IMR-90 (cell line): ENCODE results near the gene SSR3. TPM values are rescaled to one million over a fixed set of nuclear protein-coding genes. Genes with fewer than 3 reads are reported as not detected.

Experiments used
- ATAC-seq: fragments of 200-7000 bp; cut with Tn5 transposase; 2 replicates; pipeline ENCODE4 v1.9.1; 2020; ENCODE audit warnings: low read depth, mild to moderate bottlenecking, moderate library complexity
- BruUV-seq: library from RNA; stranded (reverse); fragments of 400-500 nt; replicated peaks from 2 replicates; lab custom pipeline; 2021; lab: Mats Ljungman, UMichigan
- CTCF ChIA-PET: fragments of 300-600 bp; formaldehyde crosslinking; extraction: SDS; loops from one replicate; lab custom pipeline; 2021; ENCODE audit warnings: antibody characterized with exemption; lab: Yijun Ruan, JAX
- POLR2A ChIA-PET: fragments of 300-600 bp; sonication (Branson Sonifier 250); formaldehyde crosslinking; loops from one replicate; lab custom pipeline; 2022; ENCODE audit warnings: antibody characterized with exemption; ENCODE audit not compliant: unreplicated experiment; lab: Charles Lee
- DNase-seq: peaks from one replicate; pipeline ENCODE4 v3.0.0; 2013
- H2AFZ ChIP-seq: replicated peaks from 2 replicates; pipeline ENCODE3; 2013; ENCODE audit warnings: low read length, mild to moderate bottlenecking; ENCODE audit not compliant: poor library complexity
- H2AK5ac ChIP-seq: 2 replicates; pipeline ENCODE4 v1.6.1; 2013; ENCODE audit warnings: low read depth, low read length, inconsistent platforms
- H2AK9ac ChIP-seq: replicated peaks from 2 replicates; pipeline ENCODE3; 2013; ENCODE audit warnings: mild to moderate bottlenecking, low read depth, low read length, moderate library complexity; ENCODE audit not compliant: poor library complexity
- H2BK120ac ChIP-seq: 2 replicates; pipeline ENCODE4 v1.6.1; 2013; ENCODE audit warnings: low read depth, low read length, inconsistent platforms
- H2BK15ac ChIP-seq: 3 replicates; pipeline ENCODE4 v1.6.1; 2013; ENCODE audit warnings: low read depth, low read length, inconsistent platforms
- H2BK20ac ChIP-seq: 2 replicates; pipeline ENCODE4 v1.6.1; 2013; ENCODE audit warnings: low read depth, mild to moderate bottlenecking, inconsistent platforms, low read length, moderate library complexity
- H2BK5ac ChIP-seq: 2 replicates; pipeline ENCODE4 v1.6.1; 2013; ENCODE audit warnings: mild to moderate bottlenecking, low read depth, low read length, inconsistent platforms; ENCODE audit not compliant: poor library complexity, severe bottlenecking
- H3K14ac ChIP-seq: replicated peaks from 2 replicates; pipeline ENCODE4 v1.6.1; 2013; ENCODE audit warnings: low read depth, low read length, inconsistent platforms
- H3K18ac ChIP-seq: 2 replicates; pipeline ENCODE4 v1.6.1; 2013; ENCODE audit warnings: low read depth, low read length, control low read depth
- H3K23ac ChIP-seq: 2 replicates; pipeline ENCODE4 v1.6.1; 2013; ENCODE audit warnings: low read depth, low read length, inconsistent platforms
- H3K27ac ChIP-seq: 2 replicates; pipeline ENCODE4 v1.5.1; 2013; ENCODE audit warnings: mild to moderate bottlenecking, control low read depth, low read length; ENCODE audit not compliant: insufficient read depth
- H3K27me3 ChIP-seq: 2 replicates; pipeline ENCODE4 v1.6.1; 2013; ENCODE audit warnings: low read length; ENCODE audit not compliant: control insufficient read depth, insufficient read depth
- H3K36me3 ChIP-seq: 2 replicates; pipeline ENCODE4 v1.6.1; 2013; ENCODE audit warnings: low read length, mixed read lengths; ENCODE audit not compliant: control insufficient read depth, insufficient read depth
- H3K4ac ChIP-seq: 2 replicates; pipeline ENCODE4 v1.6.1; 2013; ENCODE audit warnings: low read depth, low read length, inconsistent platforms
- H3K4me1 ChIP-seq: 2 replicates; pipeline ENCODE4 v1.6.1; 2013; ENCODE audit warnings: low read length, mixed read lengths; ENCODE audit not compliant: control insufficient read depth, insufficient read depth
- H3K4me2 ChIP-seq: 2 replicates; pipeline ENCODE4 v1.6.1; 2013; ENCODE audit warnings: low read depth, mild to moderate bottlenecking, control low read depth, low read length, moderate library complexity
- H3K4me3 ChIP-seq: 2 replicates; pipeline ENCODE4 v1.5.1; 2013; ENCODE audit warnings: low read depth, mild to moderate bottlenecking, control low read depth, low read length, moderate library complexity; ENCODE audit not compliant: insufficient read depth
- H3K56ac ChIP-seq: 2 replicates; pipeline ENCODE4 v1.6.1; 2013; ENCODE audit warnings: low read length, inconsistent platforms; ENCODE audit not compliant: insufficient read depth; ENCODE audit errors: extremely low read depth
- H3K79me1 ChIP-seq, 2 experiments: 2 replicates each; pipeline ENCODE4 v1.6.1; 2013; ENCODE audit warnings: low read length in 2 of 2, inconsistent platforms in 1 of 2, low read depth in 1 of 2
- H3K9ac ChIP-seq: 2 replicates; pipeline ENCODE4 v1.6.1; 2013; ENCODE audit warnings: low read depth, low read length, control low read depth
- H3K9me1 ChIP-seq: 2 replicates; pipeline ENCODE4 v1.6.1; 2013; ENCODE audit warnings: low read length, inconsistent platforms; ENCODE audit not compliant: insufficient read depth
- H3K9me3 ChIP-seq: 2 replicates; pipeline ENCODE4 v1.6.1; 2013; ENCODE audit warnings: low read length; ENCODE audit not compliant: control insufficient read depth, insufficient read depth
- H4K20me1 ChIP-seq: 2 replicates; pipeline ENCODE4 v1.6.1; 2013; ENCODE audit warnings: low read length, inconsistent platforms; ENCODE audit not compliant: insufficient read depth
- H4K5ac ChIP-seq: 2 replicates; pipeline ENCODE4 v1.6.1; 2013; ENCODE audit warnings: mild to moderate bottlenecking, low read depth, low read length, control low read depth
- H4K8ac ChIP-seq, 2 experiments: 2 replicates each; pipeline ENCODE4 v1.6.1; 2013; ENCODE audit warnings: low read depth in 2 of 2, low read length in 2 of 2, control low read depth in 1 of 2, inconsistent platforms in 1 of 2
- H4K91ac ChIP-seq: 2 replicates; pipeline ENCODE4 v1.6.1; 2013; ENCODE audit warnings: low read depth, low read length, inconsistent platforms; ENCODE audit not compliant: insufficient read depth
- CEBPB ChIP-seq: IDR thresholded peaks from 2 replicates; pipeline ENCODE4 v1.6.1; 2012; ENCODE audit warnings: low read depth, low read length, improper control_type of control experiment
- CTCF ChIP-seq: conservative IDR thresholded peaks from 2 replicates; pipeline ENCODE4 v1.5.1; 2012; ENCODE audit warnings: mild to moderate bottlenecking, low read depth, low read length, improper control_type of control experiment
- FOS ChIP-seq: fragments of 150-350 bp; IDR thresholded peaks from 2 replicates; pipeline ENCODE4 v1.6.1; 2016; ENCODE audit warnings: low read depth, low read length
- MAFK ChIP-seq: IDR thresholded peaks from 2 replicates; pipeline ENCODE4 v1.6.1; 2012; ENCODE audit warnings: low read depth, low read length, improper control_type of control experiment
- MXI1 ChIP-seq: IDR thresholded peaks from 2 replicates; pipeline ENCODE4 v1.6.1; 2012; ENCODE audit warnings: low read depth, mild to moderate bottlenecking, low read length, moderate library complexity, borderline replicate concordance
- SMC3 ChIP-seq: fragments of 150-350 bp; IDR thresholded peaks from 2 replicates; pipeline ENCODE4 v1.6.1; 2016; ENCODE audit warnings: low read depth, mild to moderate bottlenecking, antibody characterized with exemption, low read length, moderate library complexity
- dilution Hi-C: fragments of 300-500 bp; cut with HindIII; formaldehyde crosslinking; loops from one replicate; pipeline ENCODE4 v1.14.3; 2018; ENCODE audit warnings: low sequenced_read_pairs; ENCODE audit not compliant: unreplicated experiment
- in situ Hi-C: fragments of 300-500 bp; cut with MboI; formaldehyde crosslinking; loops from 3 replicates; pipeline ENCODE4 v1.14.3; 2019; ENCODE audit warnings: low sequenced_read_pairs, inconsistent platforms, mixed read lengths
- intact Hi-C: fragments of 100-400 bp; cut with micrococcal nuclease; formaldehyde crosslinking; loops from 2 replicates; pipeline ENCODE4 v1.10.0; 2022
- polyA plus RNA-seq, 3 experiments: library from polyadenylated mRNA; depleted of rRNA; stranded (reverse); fragments of >200 nt; gene quantifications; 2 replicates each; pipeline ENCODE4 v1.2.3, GENCODE V29; 2012; ENCODE audit warnings: low replicate concordance in 1 of 3
- total RNA-seq: library from RNA; depleted of rRNA; stranded (reverse); fragments of >200 nt; gene quantifications from 2 replicates; pipeline ENCODE4 v1.2.3, GENCODE V29; 2012
- TF ChIP-seq, protein P1 (sequence below): fragments of 150-350 bp; IDR thresholded peaks from 2 replicates; pipeline ENCODE4 v1.6.1; 2017; ENCODE audit warnings: mild to moderate bottlenecking, antibody characterized with exemption, low read length, low read depth
- TF ChIP-seq, protein P2 (sequence below): fragments of 150-350 bp; IDR thresholded peaks from 2 replicates; pipeline ENCODE4 v1.6.1; 2016; ENCODE audit warnings: low read depth, mild to moderate bottlenecking, low read length, moderate library complexity, borderline replicate concordance

SSR3 gene
- total and polyA plus RNA-seq, 2 of the 4 experiments (the other 2 are of a cell fraction): 246 to 608 TPM

DNA sequence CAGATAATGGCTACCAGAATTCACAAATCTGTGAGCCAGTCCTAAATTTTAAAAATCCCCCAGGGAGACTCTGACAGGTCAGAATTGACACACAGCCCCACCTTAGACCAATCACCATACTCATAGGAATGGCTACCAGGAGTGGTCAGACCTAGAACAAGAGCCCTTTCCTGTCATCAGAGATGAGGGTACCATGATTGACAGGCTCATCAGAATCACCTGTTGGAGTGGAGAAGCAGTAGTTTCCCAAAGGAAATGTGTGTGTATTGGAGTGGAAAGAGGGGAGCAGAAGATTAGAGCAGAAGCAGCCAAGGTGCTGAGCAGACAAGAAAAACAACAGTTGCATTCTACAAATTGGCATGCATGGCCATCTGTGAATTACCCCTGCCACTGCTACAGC lies 27.0 kb upstream of the SSR3 start:
- ChIA-PET CTCF (no interaction called here), POLR2A (no interaction called here)
- Histone ChIP-seq H4K5ac (no peak overlapping the region), H3K18ac (no peak overlapping the region), H4K8ac (no peak overlapping the region), H3K56ac (no peak overlapping the region), H3K23ac (no peak overlapping the region), H2BK15ac (no peak overlapping the region), H3K9me1 (no peaks in the 10 kb centered on the region; the same call in 1 of the 2 replicates), H2AFZ (no peak overlapping the region), H3K79me1 (no peaks in the 10 kb centered on the region), H4K91ac (no peak overlapping the region), H3K36me3 (no peaks in the 10 kb centered on the region), H2BK20ac (no peak overlapping the region), H4K20me1 (no peaks in the 10 kb centered on the region), H3K4me1 (no peaks in the 10 kb centered on the region), H2BK120ac (no peak overlapping the region), H3K4me2 (no peak overlapping the region), H2BK5ac (no peak overlapping the region), H3K4ac (no peak overlapping the region), H3K14ac (no peak overlapping the region), H2AK5ac (no peak overlapping the region), H2AK9ac (no peak overlapping the region), H3K9ac (no peak overlapping the region), H3K9me3 (no peaks in the 10 kb centered on the region), H3K4me3 (no peak overlapping the region), H3K27me3 (no peaks in the 10 kb centered on the region), H3K27ac (no peak overlapping the region)
- intact Hi-C loops: no loop called here
- dilution Hi-C loops: no loop called here
- ATAC-seq (no peak), DNase-seq (no peak)
- in situ Hi-C loops: no loop called here
- BruUV-seq: no TSS peak
- TF ChIP-seq SMC3 (no peak), CEBPB (no peak), MAFK (no peak), FOS (no peak), CTCF (no peak), MXI1 (no peak)
- TF ChIP-seq, protein P1, sequence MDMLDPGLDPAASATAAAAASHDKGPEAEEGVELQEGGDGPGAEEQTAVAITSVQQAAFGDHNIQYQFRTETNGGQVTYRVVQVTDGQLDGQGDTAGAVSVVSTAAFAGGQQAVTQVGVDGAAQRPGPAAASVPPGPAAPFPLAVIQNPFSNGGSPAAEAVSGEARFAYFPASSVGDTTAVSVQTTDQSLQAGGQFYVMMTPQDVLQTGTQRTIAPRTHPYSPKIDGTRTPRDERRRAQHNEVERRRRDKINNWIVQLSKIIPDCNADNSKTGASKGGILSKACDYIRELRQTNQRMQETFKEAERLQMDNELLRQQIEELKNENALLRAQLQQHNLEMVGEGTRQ: no peak
- TF ChIP-seq, protein P2, sequence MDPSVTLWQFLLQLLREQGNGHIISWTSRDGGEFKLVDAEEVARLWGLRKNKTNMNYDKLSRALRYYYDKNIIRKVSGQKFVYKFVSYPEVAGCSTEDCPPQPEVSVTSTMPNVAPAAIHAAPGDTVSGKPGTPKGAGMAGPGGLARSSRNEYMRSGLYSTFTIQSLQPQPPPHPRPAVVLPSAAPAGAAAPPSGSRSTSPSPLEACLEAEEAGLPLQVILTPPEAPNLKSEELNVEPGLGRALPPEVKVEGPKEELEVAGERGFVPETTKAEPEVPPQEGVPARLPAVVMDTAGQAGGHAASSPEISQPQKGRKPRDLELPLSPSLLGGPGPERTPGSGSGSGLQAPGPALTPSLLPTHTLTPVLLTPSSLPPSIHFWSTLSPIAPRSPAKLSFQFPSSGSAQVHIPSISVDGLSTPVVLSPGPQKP: no peak
